ENCODE data around the gene SF3B6.

- TF ChIP-seq CTCF (IDR thresholded peaks at IDR 0.05): no peak
- TF ChIP-seq RELA (CRISPR knock-in tag; IDR thresholded peaks at IDR 0.05; ENCODE audit: borderline replicate concordance): no peak
- no peak for TF ChIP-seq ZNF396 (CRISPR knock-in tag; IDR thresholded peaks at IDR 0.05; ENCODE audit: borderline replicate concordance)
- no peak for TF ChIP-seq USF1 (CRISPR knock-in tag; IDR thresholded peaks at IDR 0.05)
- TF ChIP-seq ATF2 (CRISPR knock-in tag; IDR thresholded peaks at IDR 0.05; ENCODE audit: borderline replicate concordance, low read depth): no peak
- no peak for TF ChIP-seq SP1 (CRISPR knock-in tag; conservative IDR thresholded peaks at IDR 0.05)
- no peak for TF ChIP-seq CDX4 (CRISPR knock-in tag; IDR thresholded peaks at IDR 0.05; ENCODE audit: borderline replicate concordance)
- TF ChIP-seq TEAD4 (CRISPR knock-in tag; IDR thresholded peaks at IDR 0.05): no peak
- no peak for TF ChIP-seq ZNF219 (CRISPR knock-in tag; IDR thresholded peaks at IDR 0.05; ENCODE audit: borderline replicate concordance)
These were observed 21.6 kb downstream of the SF3B6 start for GRCh38 chr2:24054366-24055010.

Measured in WTC11 (cell line).